HEK293 (cell line): Measurements from ENCODE around the gene ZNF385D.

Experiments
- CTCF ChIA-PET: fragments of 350-600 bp; formaldehyde crosslinking; extraction: SDS; loops from one replicate; lab custom pipeline; 2021; ENCODE audit warnings: antibody characterized with exemption; lab: Yijun Ruan, JAX
- POLR2A ChIA-PET: fragments of 300-600 bp; formaldehyde crosslinking; extraction: SDS; loops from one replicate; lab custom pipeline; 2020; ENCODE audit warnings: antibody characterized with exemption, inconsistent platforms; lab: Yijun Ruan, JAX
- H3K27ac ChIP-seq: fragments of 200-500 bp; sonication (Bioruptor generic); 2 replicates; pipeline ENCODE4 v1.5.1; 2014; ENCODE audit warnings: low read depth, low read length, control low read depth, inconsistent platforms; ENCODE audit errors: extremely low read depth
- H3K36me3 ChIP-seq, 2 experiments: fragments of 200-500 bp in 1 of 2; sonication (Bioruptor generic) in 1 of 2; 1 replicate in 1 of 2; 2 replicates in 1 of 2; pipeline ENCODE4 v1.5.1; 2014 to 2017; ENCODE audit warnings: inconsistent platforms in 2 of 2, low read length in 2 of 2; ENCODE audit not compliant: control insufficient read depth in 2 of 2, insufficient read depth in 1 of 2
- H3K4me1 ChIP-seq: fragments of 200-500 bp; sonication (Bioruptor generic); 2 replicates; pipeline ENCODE4 v1.5.1; 2014; ENCODE audit warnings: mild to moderate bottlenecking, low read length, inconsistent platforms; ENCODE audit not compliant: control insufficient read depth, insufficient read depth
- H3K4me3 ChIP-seq: 2 replicates; pipeline ENCODE4 v1.5.1; 2011; ENCODE audit warnings: low read depth, mild to moderate bottlenecking, control low read depth, low read length, moderate library complexity
- H3K9me3 ChIP-seq: fragments of 200-500 bp; sonication (Bioruptor generic); 2 replicates; pipeline ENCODE4 v1.5.1; 2014; ENCODE audit warnings: low read depth, low read length, inconsistent platforms; ENCODE audit not compliant: control insufficient read depth, insufficient read depth
- BCL11A ChIP-seq: fragments of 450-650 bp; formaldehyde crosslinking; IDR thresholded peaks from 2 replicates; pipeline ENCODE4 v1.5.1; 2016; ENCODE audit warnings: low read depth, missing biosample characterization, missing genetic modification characterization
- BCL11B ChIP-seq: fragments of 450-650 bp; formaldehyde crosslinking; IDR thresholded peaks from 2 replicates; pipeline ENCODE4 v1.5.1; 2016; ENCODE audit warnings: low read depth, missing biosample characterization, missing genetic modification characterization
- BCL6B ChIP-seq: fragments of 450-650 bp; formaldehyde crosslinking; IDR thresholded peaks from 2 replicates; pipeline ENCODE4 v1.5.1; 2017; ENCODE audit warnings: missing biosample characterization, missing genetic modification characterization
- EGR2 ChIP-seq: fragments of 450-650 bp; formaldehyde crosslinking; IDR thresholded peaks from 2 replicates; pipeline ENCODE4 v1.5.1; 2016; ENCODE audit warnings: low read depth, missing biosample characterization, missing genetic modification characterization
- HOXD13 ChIP-seq: sonication (generic); formaldehyde crosslinking; IDR thresholded peaks from 2 replicates; pipeline ENCODE4 v1.8.0; 2022; ENCODE audit warnings: missing genetic modification reagents, borderline replicate concordance
- KLF1 ChIP-seq: fragments of 450-650 bp; formaldehyde crosslinking; IDR thresholded peaks from 2 replicates; pipeline ENCODE4 v1.5.1; 2016; ENCODE audit warnings: missing biosample characterization, missing genetic modification characterization
- MYNN ChIP-seq: fragments of 450-650 bp; formaldehyde crosslinking; IDR thresholded peaks from 2 replicates; pipeline ENCODE4 v1.5.1; 2016; ENCODE audit warnings: missing biosample characterization, missing genetic modification characterization, borderline replicate concordance
- PBX3 ChIP-seq: sonication (generic); formaldehyde crosslinking; IDR thresholded peaks from 2 replicates; pipeline ENCODE4 v1.8.1; 2022; ENCODE audit warnings: mild to moderate bottlenecking, moderate library complexity, missing genetic modification reagents
- PRDM1 ChIP-seq: fragments of 450-650 bp; formaldehyde crosslinking; IDR thresholded peaks from 2 replicates; pipeline ENCODE4; 2016; ENCODE audit warnings: missing biosample characterization, missing genetic modification characterization
- REST ChIP-seq: fragments of 450-650 bp; formaldehyde crosslinking; IDR thresholded peaks from 2 replicates; pipeline ENCODE4 v1.5.1; 2016; ENCODE audit warnings: missing biosample characterization, missing genetic modification characterization
- SP3 ChIP-seq: fragments of 450-650 bp; formaldehyde crosslinking; IDR thresholded peaks from 2 replicates; pipeline ENCODE4 v1.5.1; 2016; ENCODE audit warnings: missing biosample characterization, missing genetic modification characterization
- ZIC2 ChIP-seq: fragments of 450-650 bp; formaldehyde crosslinking; IDR thresholded peaks from 2 replicates; pipeline ENCODE4 v1.5.1; 2016; ENCODE audit warnings: missing biosample characterization, missing genetic modification characterization
- ZNF140 ChIP-seq: fragments of 450-650 bp; formaldehyde crosslinking; IDR thresholded peaks from 2 replicates; pipeline ENCODE4 v1.5.1; 2016; ENCODE audit warnings: missing biosample characterization, missing genetic modification characterization
- ZNF169 ChIP-seq: fragments of 450-650 bp; formaldehyde crosslinking; IDR thresholded peaks from 2 replicates; pipeline ENCODE4 v1.5.1; 2016; ENCODE audit warnings: missing biosample characterization, missing genetic modification characterization
- ZNF223 ChIP-seq: fragments of 450-650 bp; formaldehyde crosslinking; IDR thresholded peaks from 2 replicates; pipeline ENCODE4 v1.5.1; 2016; ENCODE audit warnings: missing biosample characterization, missing genetic modification characterization
- ZNF26 ChIP-seq: fragments of 450-650 bp; formaldehyde crosslinking; IDR thresholded peaks from 2 replicates; pipeline ENCODE4 v1.5.1; 2016; ENCODE audit warnings: missing biosample characterization, missing genetic modification characterization
- ZNF266 ChIP-seq: fragments of 450-650 bp; formaldehyde crosslinking; IDR thresholded peaks from 2 replicates; pipeline ENCODE4 v1.5.1; 2016; ENCODE audit warnings: missing biosample characterization, missing genetic modification characterization, low read depth
- ZNF280D ChIP-seq: fragments of 450-650 bp; formaldehyde crosslinking; IDR thresholded peaks from 2 replicates; pipeline ENCODE4 v1.5.1; 2016; ENCODE audit warnings: missing biosample characterization, missing genetic modification characterization
- ZNF366 ChIP-seq: fragments of 450-650 bp; formaldehyde crosslinking; conservative IDR thresholded peaks from 2 replicates; pipeline ENCODE4 v1.5.1; 2016; ENCODE audit warnings: missing biosample characterization, missing genetic modification characterization
- ZNF394 ChIP-seq: fragments of 450-650 bp; formaldehyde crosslinking; IDR thresholded peaks from 2 replicates; pipeline ENCODE4 v1.5.1; 2016; ENCODE audit warnings: missing biosample characterization, missing genetic modification characterization, mild to moderate bottlenecking, moderate library complexity, borderline replicate concordance
- ZNF423 ChIP-seq: fragments of 450-650 bp; formaldehyde crosslinking; IDR thresholded peaks from 2 replicates; pipeline ENCODE4 v1.5.1; 2016; ENCODE audit warnings: missing biosample characterization, missing genetic modification characterization
- ZNF571 ChIP-seq: fragments of 450-650 bp; formaldehyde crosslinking; IDR thresholded peaks from 2 replicates; pipeline ENCODE4 v1.5.0; 2017; ENCODE audit warnings: missing biosample characterization, missing genetic modification characterization
- ZNF580 ChIP-seq: fragments of 450-650 bp; formaldehyde crosslinking; IDR thresholded peaks from 2 replicates; pipeline ENCODE4 v1.5.1; 2016; ENCODE audit warnings: missing biosample characterization, missing genetic modification characterization
- ZNF785 ChIP-seq: fragments of 450-650 bp; formaldehyde crosslinking; IDR thresholded peaks from 2 replicates; pipeline ENCODE4 v1.5.1; 2016; ENCODE audit warnings: missing biosample characterization, missing genetic modification characterization
- ZNF792 ChIP-seq: fragments of 450-650 bp; formaldehyde crosslinking; IDR thresholded peaks from 2 replicates; pipeline ENCODE4 v1.5.1; 2016; ENCODE audit warnings: missing biosample characterization, missing genetic modification characterization
- ZSCAN23 ChIP-seq: fragments of 450-650 bp; formaldehyde crosslinking; IDR thresholded peaks from 2 replicates; pipeline ENCODE4 v1.5.1; 2016; ENCODE audit warnings: missing biosample characterization, missing genetic modification characterization

Gene ZNF385D

GRCh38 chr3:21738935-21739702 is 11.9 kb downstream of the ZNF385D start:
- ChIA-PET CTCF (no interaction called here), POLR2A (no interaction called here)
- Histone ChIP-seq H3K4me1 (no peaks in the 10 kb centered on the region), H3K4me3 (no peak overlapping the region), H3K36me3 (no peaks in the 10 kb centered on the region), H3K9me3 (no peaks in the 10 kb centered on the region), H3K27ac (no peak overlapping the region)
- no peak for TF ChIP-seq ZNF26 (tag by site-specific recombination)
- no peak for TF ChIP-seq ZSCAN23
- no peak for TF ChIP-seq BCL6B (tag by site-specific recombination)
- TF ChIP-seq ZNF366 (tag by site-specific recombination), result no peak
- TF ChIP-seq EGR2 (tag by site-specific recombination), result no peak
- TF ChIP-seq ZNF140 (tag by site-specific recombination), result no peak
- TF ChIP-seq ZNF571 (tag by site-specific recombination), result no peak
- TF ChIP-seq ZNF785 (tag by site-specific recombination), result no peak
- TF ChIP-seq BCL11A (tag by site-specific recombination), result no peak
- TF ChIP-seq REST, result no peak
- no peak for TF ChIP-seq PBX3 (CRISPR knock-in tag)
- no peak for TF ChIP-seq HOXD13 (CRISPR knock-in tag)
- no peak for TF ChIP-seq ZNF266 (tag by site-specific recombination)
- TF ChIP-seq BCL11B (tag by site-specific recombination), result no peak
- no peak for TF ChIP-seq ZNF394 (tag by site-specific recombination)
- no peak for TF ChIP-seq KLF1 (tag by site-specific recombination)
- TF ChIP-seq MYNN (tag by site-specific recombination), result no peak

- H3K27ac ChIP-seq, result no peak overlapping the region
- POLR2A ChIA-PET, result no interaction called here
- no peaks in the 10 kb centered on the region for H3K4me1 ChIP-seq
- H3K4me3 ChIP-seq, result no peak overlapping the region
- no peaks in the 10 kb centered on the region for H3K36me3 ChIP-seq
- no peaks in the 10 kb centered on the region for H3K9me3 ChIP-seq
- CTCF ChIA-PET, result no interaction called here
- TF ChIP-seq ZNF169, result no peak
- TF ChIP-seq ZNF223, result no peak
- no peak for TF ChIP-seq PRDM1
- no peak for TF ChIP-seq ZNF423
- no peak for TF ChIP-seq SP3 (tag by site-specific recombination)
- TF ChIP-seq ZNF280D (tag by site-specific recombination), result no peak
- TF ChIP-seq ZIC2 (tag by site-specific recombination), result no peak
- no peak for TF ChIP-seq ZNF580 (tag by site-specific recombination)
- no peak for TF ChIP-seq ZNF792 (tag by site-specific recombination)
These were observed 12.7 kb downstream of the ZNF385D start for GRCh38 chr3:21738283-21738682.
